Astrocyte of the cerebellum (primary cell): ENCODE measurements around the gene NSUN5.

ENCODE experiments used
- DNase-seq: peaks from one replicate; pipeline ENCODE4 v3.0.0-alpha.2; 2011; ENCODE audit warnings: low read depth
- H3K4me3 ChIP-seq: 2 replicates; pipeline ENCODE4 v1.5.1; 2011; ENCODE audit warnings: mild to moderate bottlenecking, low read depth, low read length, moderate library complexity
- in situ Hi-C: cut with HindIII; loops from 2 replicates; pipeline ENCODE4 v1.10.0; 2017; ENCODE audit warnings: low sequenced_read_pairs
- TF ChIP-seq, protein P1 (sequence below): IDR thresholded peaks from 2 replicates; pipeline ENCODE4 v1.5.1; 2012; ENCODE audit warnings: low read length, low read depth, moderate library complexity, mild to moderate bottlenecking; ENCODE audit errors: missing control alignments

Gene NSUN5

DNA sequence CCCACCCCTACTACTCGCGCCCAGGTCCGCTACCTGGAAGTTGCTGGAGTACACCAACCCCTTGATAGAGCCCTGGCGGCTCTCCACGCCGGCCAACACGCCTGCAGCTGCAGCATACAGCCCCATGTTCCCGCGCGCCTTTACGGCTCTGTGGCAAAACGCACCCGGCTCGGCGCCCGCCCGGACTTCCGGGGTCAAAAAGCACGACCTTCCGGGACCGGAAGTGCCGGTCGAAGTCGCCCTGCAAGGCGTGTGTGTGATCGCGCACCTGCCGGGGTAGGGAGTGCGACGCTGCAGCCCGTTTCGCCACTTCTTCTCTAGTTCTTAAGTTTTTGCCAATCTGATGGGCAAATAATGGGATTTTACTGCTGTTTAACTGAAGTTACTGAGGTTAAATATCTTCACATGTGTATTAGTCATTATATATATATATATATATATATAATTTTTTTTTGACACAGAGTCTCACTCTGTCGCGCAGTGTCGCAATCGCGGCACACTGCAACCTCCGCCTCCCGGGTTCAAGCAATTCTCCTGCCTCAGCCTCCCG, at the start of gene NSUN5:
NSUN5 (minus strand) TSS at position 162 of the 550 bp plus-strand sequence; CDS start at position 126, 36 bp downstream.
- TF ChIP-seq, protein P1, sequence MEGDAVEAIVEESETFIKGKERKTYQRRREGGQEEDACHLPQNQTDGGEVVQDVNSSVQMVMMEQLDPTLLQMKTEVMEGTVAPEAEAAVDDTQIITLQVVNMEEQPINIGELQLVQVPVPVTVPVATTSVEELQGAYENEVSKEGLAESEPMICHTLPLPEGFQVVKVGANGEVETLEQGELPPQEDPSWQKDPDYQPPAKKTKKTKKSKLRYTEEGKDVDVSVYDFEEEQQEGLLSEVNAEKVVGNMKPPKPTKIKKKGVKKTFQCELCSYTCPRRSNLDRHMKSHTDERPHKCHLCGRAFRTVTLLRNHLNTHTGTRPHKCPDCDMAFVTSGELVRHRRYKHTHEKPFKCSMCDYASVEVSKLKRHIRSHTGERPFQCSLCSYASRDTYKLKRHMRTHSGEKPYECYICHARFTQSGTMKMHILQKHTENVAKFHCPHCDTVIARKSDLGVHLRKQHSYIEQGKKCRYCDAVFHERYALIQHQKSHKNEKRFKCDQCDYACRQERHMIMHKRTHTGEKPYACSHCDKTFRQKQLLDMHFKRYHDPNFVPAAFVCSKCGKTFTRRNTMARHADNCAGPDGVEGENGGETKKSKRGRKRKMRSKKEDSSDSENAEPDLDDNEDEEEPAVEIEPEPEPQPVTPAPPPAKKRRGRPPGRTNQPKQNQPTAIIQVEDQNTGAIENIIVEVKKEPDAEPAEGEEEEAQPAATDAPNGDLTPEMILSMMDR: no peak
- no peak for DNase-seq
- peak within 1 kb of the TSS; percentile 57 for H3K4me3 ChIP-seq
- in situ Hi-C loops: no loop called here

DNA sequence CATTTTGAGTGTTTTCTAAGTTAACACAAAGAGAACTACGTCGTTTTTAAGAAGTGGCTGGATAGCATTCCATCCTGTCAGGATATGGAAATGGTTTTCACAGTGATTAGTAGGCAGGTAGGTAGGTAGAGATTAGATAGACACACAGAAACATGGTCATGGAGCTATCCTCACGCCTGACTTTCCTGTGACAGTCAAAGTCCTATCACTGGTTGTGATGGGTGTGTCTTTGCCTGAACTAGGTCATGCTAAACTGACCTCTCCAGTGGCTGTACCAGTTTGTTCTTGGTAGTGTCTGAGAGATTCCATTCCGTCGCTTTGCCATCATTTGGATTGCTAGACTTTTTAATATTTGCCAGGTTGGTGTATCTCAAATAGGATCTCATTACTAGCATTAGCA, 47.5 kb upstream of the NSUN5 start:
- DNase-seq: no peak
- in situ Hi-C loops: loop anchor here (5.0 to 10.0 kb wide), 2 partner anchors 89 to 106 kb away; no protein-coding TSS in a partner anchor
- H3K4me3 ChIP-seq: no peak overlapping the region
- TF ChIP-seq, protein P1: no peak

DNA sequence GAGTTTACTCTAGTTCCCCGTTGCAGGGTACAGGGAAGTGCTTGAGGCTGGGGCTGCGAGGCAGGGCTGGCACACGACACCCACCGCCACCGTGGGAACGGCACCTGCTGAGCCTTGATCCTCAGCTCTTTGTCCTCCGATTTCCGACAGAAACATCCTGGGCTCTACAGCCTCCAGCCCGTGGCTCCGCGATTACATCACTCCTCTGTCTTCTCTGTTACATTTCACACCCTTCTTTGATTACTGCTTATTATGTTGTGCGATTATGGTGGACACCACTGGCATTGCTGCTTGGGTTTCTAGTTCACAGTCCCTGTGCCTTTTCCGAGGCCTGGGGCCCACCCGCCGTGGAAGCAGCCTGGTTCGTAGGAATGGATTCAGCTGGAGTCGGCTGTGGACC, 46.2 kb upstream of the NSUN5 start:
- no peak for DNase-seq
- no peak overlapping the region for H3K4me3 ChIP-seq
- TF ChIP-seq, protein P1: no peak
- in situ Hi-C loops: loop anchor here (5.0 to 10.0 kb wide), 2 partner anchors 90 to 107 kb away; no protein-coding TSS in a partner anchor

DNA sequence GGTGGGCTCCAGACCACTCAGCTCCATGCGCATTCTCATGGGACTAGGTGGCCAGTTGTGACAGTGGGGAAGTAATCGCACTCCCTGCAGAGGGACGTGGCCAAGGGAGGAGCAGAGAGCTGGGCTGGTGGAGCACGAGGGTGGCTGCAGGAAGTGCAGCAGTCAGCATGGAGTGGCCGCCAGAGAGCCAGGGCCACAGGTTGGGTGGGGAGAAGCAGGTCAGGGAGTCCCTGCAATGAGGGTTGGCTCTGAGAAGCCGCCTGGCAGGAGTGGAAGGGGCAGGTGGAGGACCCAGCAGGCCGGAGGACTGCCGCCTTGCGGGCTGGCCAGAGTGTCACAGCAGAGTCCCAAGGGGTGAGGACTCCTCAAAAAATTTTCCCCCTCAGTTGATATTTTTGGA, 45.6 kb upstream of the NSUN5 start:
- no peak overlapping the region for H3K4me3 ChIP-seq
- in situ Hi-C loops: loop anchor here (10.0 kb wide), 1 partner anchor 91 kb away; no protein-coding TSS in a partner anchor
- no peak for DNase-seq
- TF ChIP-seq, protein P1: no peak

DNA sequence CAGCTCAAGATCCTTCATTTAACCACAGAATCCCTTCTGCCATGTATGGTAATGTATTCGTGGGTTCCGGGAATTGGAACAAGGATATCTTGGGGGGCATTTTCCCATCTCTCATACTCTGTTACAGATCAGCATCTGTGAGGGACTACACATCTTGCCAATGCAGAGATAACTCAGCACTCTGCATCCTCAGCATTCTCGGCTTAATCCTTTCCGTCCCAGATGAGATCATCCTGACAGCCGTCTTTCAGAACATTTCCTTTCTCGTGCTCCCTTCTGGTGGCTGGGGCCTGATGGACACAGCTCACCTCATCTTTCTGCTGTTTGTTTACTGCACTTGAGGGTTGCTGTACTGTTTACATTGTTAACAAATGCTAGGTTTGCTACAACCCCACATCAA, 44.6 kb upstream of the NSUN5 start:
- in situ Hi-C loops: loop anchor here (10.0 kb wide), 1 partner anchor 92 kb away; no protein-coding TSS in a partner anchor
- DNase-seq: no peak
- TF ChIP-seq, protein P1: no peak
- no peak overlapping the region for H3K4me3 ChIP-seq

DNA sequence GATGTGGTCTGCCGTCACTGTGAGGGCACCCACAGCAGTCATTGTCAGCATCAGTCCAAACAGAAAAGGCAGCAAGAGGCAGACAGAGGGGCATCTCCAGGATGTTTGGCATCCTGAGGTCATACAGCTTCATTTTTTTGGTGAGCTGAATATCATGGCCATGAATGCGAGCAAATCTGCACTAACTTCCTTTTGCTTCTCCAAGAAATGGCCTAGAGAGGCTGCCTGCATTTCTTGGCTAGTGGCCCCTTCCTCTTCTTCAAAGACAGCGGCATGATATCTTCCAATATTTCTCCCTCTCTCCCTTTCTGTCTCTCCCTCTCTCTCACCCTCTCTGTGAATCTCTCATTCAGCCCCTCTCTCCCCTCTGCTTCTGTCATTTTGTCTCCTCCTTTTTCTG, 44.2 kb upstream of the NSUN5 start:
- H3K4me3 ChIP-seq: no peak overlapping the region
- in situ Hi-C loops: loop anchor here (10.0 kb wide), 1 partner anchor 92 kb away; no protein-coding TSS in a partner anchor
- no peak for DNase-seq
- TF ChIP-seq, protein P1: no peak
